Muscle of leg (tissue), 11 donors: ENCODE data around the gene HIF3A. TPM values are rescaled to one million over a fixed set of nuclear protein-coding genes. Genes with fewer than 3 reads are reported as not detected.
A peak's percentile ranks its signal among the peaks of the same experiment; 100 is the strongest.

ENCODE experiments used
- DNase-seq: peaks from one replicate; pipeline ENCODE4 v3.0.0; 2013
- H3K27ac ChIP-seq: one replicate; pipeline ENCODE4 v1.5.1; 2013; ENCODE audit warnings: mild to moderate bottlenecking, low read length, control low read depth
- H3K27me3 ChIP-seq: one replicate; pipeline ENCODE4 v1.6.1; 2013; ENCODE audit warnings: low read length; ENCODE audit not compliant: control insufficient read depth, insufficient read depth
- H3K36me3 ChIP-seq: one replicate; pipeline ENCODE4 v1.6.1; 2013; ENCODE audit warnings: low read length; ENCODE audit not compliant: control insufficient read depth, insufficient read depth
- H3K4me1 ChIP-seq: one replicate; pipeline ENCODE4 v1.6.1; 2013; ENCODE audit warnings: low read length; ENCODE audit not compliant: control insufficient read depth, insufficient read depth
- H3K4me3 ChIP-seq: one replicate; pipeline ENCODE4 v1.5.1; 2013; ENCODE audit warnings: low read length, control low read depth
- H3K9me3 ChIP-seq: replicated peaks from 2 replicates; pipeline ENCODE4 v1.6.1; 2013; ENCODE audit warnings: low read depth, low read length; ENCODE audit not compliant: control insufficient read depth
- WGBS: methylation state at CpG from one replicate; pipeline ENCODE4 v1.1.5; 2013; ENCODE audit warnings: missing lambda C conversion rate; ENCODE audit not compliant: insufficient coverage; 5-methylcytosine and 5-hydroxymethylcytosine counted together
- polyA plus RNA-seq, 8 donors: library from polyadenylated mRNA; unstranded; fragments of 120-200 nt; gene quantifications; one replicate each; pipeline versions ENCODE4 v1.2.1 to v1.2.3, GENCODE V29; 2013; ENCODE audit warnings: inconsistent platforms in 1 of 8, low replicate concordance in 1 of 8; ENCODE audit not compliant: insufficient read length in 8 of 8, insufficient read depth in 1 of 8
- total RNA-seq: library from RNA; stranded (reverse); fragments of 120-200 nt; gene quantifications from one replicate; pipeline ENCODE4 v1.2.4, GENCODE V29; 2013

The HIF3A gene
- total and polyA plus RNA-seq, 9 donors, result 93.6 to 312 (median 195) TPM

GRCh38 chr19:46388311-46389095 is 91.7 kb downstream of the HIF3A start:
- no peak for DNase-seq
- WGBS, result 92% methylated on average over 16 of the region's 25 CpGs
- Histone ChIP-seq H3K27me3 (no peaks in the 10 kb centered on the region), H3K4me3 (no peak overlapping the region), H3K36me3 (peaks cover 76% of the 10 kb centered on the region), H3K4me1 (peaks cover 19% of the 10 kb centered on the region), H3K27ac (no peak overlapping the region), H3K9me3 (peaks cover 3% of the 10 kb centered on the region)

DNA sequence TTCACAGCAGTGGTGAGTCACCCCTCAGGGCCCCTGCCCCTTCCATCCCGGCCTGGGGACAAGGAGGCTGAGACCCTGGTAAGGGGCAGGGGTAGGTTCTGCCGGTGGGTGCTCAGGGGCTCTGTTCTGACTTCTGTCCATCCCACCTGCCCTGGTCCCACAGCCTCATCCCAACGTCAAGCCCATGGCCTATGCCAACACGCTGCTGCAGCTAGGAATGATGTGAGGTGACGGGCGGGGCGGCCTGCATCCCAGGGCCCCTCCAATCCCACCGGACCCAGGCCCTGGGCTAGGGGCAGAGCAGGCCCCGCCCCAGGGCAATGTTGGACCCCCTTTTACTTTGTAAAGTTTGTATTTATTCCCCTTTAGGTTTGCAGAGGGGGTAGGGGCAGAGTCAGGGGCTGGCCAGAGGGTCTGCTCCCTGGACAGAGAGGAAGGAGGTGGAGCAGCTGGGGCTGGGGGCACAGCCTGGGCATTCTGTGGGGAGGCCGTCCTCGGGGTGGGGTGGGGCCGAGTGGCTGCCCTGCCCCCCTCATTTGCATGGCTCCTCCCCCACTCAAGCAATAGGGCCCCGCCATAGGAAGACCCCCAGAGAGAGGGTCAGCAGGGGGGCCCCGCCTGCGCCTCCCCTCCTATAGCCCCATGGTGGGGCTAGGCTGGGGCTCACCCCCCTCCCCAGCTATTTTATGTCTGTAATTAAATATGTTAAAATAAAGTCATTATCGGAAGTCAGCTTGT is 93.4 kb downstream of the HIF3A start:
- 100% methylated on average over 5 of the region's 16 CpGs for WGBS
- Histone ChIP-seq H3K9me3 (peaks cover 3% of the 10 kb centered on the region), H3K36me3 (peaks cover 66% of the 10 kb centered on the region), H3K27me3 (no peaks in the 10 kb centered on the region), H3K27ac (no peak overlapping the region), H3K4me1 (peaks cover 26% of the 10 kb centered on the region), H3K4me3 (no peak overlapping the region)
- DNase-seq, result no peak

- DNase-seq, result peak; percentile 49
- H3K36me3 ChIP-seq, result peaks cover 63% of the 10 kb centered on the region
- no peaks in the 10 kb centered on the region for H3K27me3 ChIP-seq
- no peak overlapping the region for H3K27ac ChIP-seq
- H3K4me3 ChIP-seq, result no peak overlapping the region
- H3K9me3 ChIP-seq, result peaks cover 3% of the 10 kb centered on the region
- H3K4me1 ChIP-seq, result peaks cover 28% of the 10 kb centered on the region
- 85% methylated on average over 16 of the region's 18 CpGs for WGBS
These were observed 94.0 kb downstream of the HIF3A start for GRCh38 chr19:46390866-46391265.

DNA sequence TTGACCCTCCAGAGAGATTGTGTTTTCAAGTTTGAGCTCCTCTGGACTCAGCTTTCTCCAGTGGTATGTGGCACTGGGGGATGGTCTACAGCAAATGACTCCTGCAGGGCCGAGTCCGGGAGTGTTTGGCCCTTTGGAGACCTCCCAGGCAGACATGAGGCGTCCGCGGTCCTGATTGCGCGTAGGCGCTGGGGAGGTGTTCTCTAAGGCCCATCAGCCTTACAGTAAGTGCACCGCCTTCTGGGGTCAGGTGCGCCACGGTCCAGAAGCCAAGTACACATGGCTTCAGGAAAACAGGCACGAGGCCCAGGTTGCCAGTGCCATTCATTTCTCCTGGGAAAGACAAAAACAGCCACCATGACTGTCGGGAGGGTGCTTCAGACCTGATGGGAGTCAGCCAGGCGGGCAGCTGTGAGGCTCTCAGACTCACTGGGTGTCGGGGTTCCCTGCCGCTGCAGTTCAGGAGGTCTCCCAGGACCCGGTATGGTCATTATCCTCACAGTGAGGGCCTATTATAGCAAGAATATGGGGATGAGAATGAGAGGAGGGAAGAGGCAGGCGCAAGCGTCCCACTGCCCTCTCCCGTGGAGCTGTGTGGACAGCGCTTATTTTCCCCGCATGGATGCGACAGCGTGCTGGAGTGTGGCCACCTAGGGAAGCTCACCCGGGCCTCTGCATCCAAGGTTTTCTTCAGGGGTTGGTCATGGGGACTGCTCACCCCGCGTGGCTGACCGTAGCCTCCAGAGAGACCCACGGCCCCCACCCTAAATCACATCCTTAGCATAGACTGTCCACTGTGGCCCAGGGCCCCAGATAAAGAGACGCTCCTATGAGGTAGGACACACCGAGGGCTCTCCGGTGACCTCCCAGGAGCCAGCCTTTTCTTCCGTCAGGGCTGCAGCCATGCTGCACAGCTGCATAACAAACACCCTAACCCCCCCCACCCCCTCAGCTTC is 94.7 kb downstream of the HIF3A start:
- no peak overlapping the region for H3K4me3 ChIP-seq
- no peaks in the 10 kb centered on the region for H3K27me3 ChIP-seq
- WGBS, result 79% methylated on average over 32 of the region's 33 CpGs
- H3K27ac ChIP-seq, result peak overlapping the region; percentile 69
- DNase-seq, result no peak
- peaks cover 3% of the 10 kb centered on the region for H3K9me3 ChIP-seq
- H3K36me3 ChIP-seq, result peaks cover 57% of the 10 kb centered on the region
- H3K4me1 ChIP-seq, result peaks cover 31% of the 10 kb centered on the region

GRCh38 chr19:46392252-46392801 is 95.5 kb downstream of the HIF3A start:
- H3K4me1 ChIP-seq, result peaks cover 31% of the 10 kb centered on the region
- peaks cover 3% of the 10 kb centered on the region for H3K9me3 ChIP-seq
- no peak overlapping the region for H3K4me3 ChIP-seq
- peaks cover 49% of the 10 kb centered on the region for H3K36me3 ChIP-seq
- no peaks in the 10 kb centered on the region for H3K27me3 ChIP-seq
- 22% methylated on average over 17 of the region's 21 CpGs for WGBS
- DNase-seq, result peak; percentile 75
- peak overlapping the region; percentile 69 for H3K27ac ChIP-seq

DNA sequence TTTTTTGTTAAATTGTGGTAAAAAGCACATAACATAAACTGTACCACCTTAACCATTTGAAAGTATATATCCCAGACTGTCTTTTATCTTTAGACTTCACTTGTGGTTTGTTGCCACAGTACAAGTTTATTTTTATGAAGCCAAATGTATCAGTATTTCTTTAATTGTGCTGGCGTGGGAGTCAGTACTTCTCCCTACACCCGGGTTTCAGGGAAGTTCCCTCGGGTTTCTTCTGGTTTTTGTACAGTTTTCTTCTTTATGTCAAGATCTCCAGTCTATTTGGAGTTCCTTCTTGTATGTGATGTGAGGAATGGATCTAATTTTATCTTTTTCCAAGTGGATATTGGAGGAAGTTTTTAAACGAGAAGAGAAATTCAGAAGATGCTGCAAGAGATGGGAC is 96.0 kb downstream of the HIF3A start:
- no peaks in the 10 kb centered on the region for H3K27me3 ChIP-seq
- no CpG with 5 or more reads among the region's 4 CpGs for WGBS
- no peak overlapping the region for H3K4me3 ChIP-seq
- peaks cover 44% of the 10 kb centered on the region for H3K36me3 ChIP-seq
- peak overlapping the region; percentile 69 for H3K27ac ChIP-seq
- H3K9me3 ChIP-seq, result peaks cover 3% of the 10 kb centered on the region
- peaks cover 31% of the 10 kb centered on the region for H3K4me1 ChIP-seq
- DNase-seq, result no peak

Other genes starting within 250 kb of the HIF3A start
- gene IGFL3, start 172.4 kb upstream of the HIF3A start, total RNA-seq, result not detected
- not detected for gene IGFL3, start 172.4 kb upstream of the HIF3A start, polyA plus RNA-seq
- 0.09 TPM for gene IGFL2, start 148.8 kb upstream of the HIF3A start, total RNA-seq
- gene IGFL2, start 148.8 kb upstream of the HIF3A start, polyA plus RNA-seq, result 10 to 100 TPM in 1 of 8 donors, under 1 TPM in 2, not detected in 5; 0.15 to 11.4 (median 0.51) TPM
- gene IGFL1, start 67.3 kb upstream of the HIF3A start, total RNA-seq, result not detected
- gene IGFL1, start 67.3 kb upstream of the HIF3A start, polyA plus RNA-seq, result 1 to 10 TPM in 1 of 8 donors, under 1 TPM in 1, not detected in 6; 0.43 to 1.3 TPM
- 42.6 TPM for gene PPP5C, start 50.0 kb downstream of the HIF3A start, total RNA-seq
- gene PPP5C, start 50.0 kb downstream of the HIF3A start, polyA plus RNA-seq, result 10 to 100 TPM; 58.5 to 71.7 (median 61.3) TPM
- gene CCDC8, start 116.5 kb downstream of the HIF3A start, total RNA-seq, result 73.9 TPM
- 10 to 100 TPM; 63.9 to 95.3 (median 79.0) TPM for gene CCDC8, start 116.5 kb downstream of the HIF3A start, polyA plus RNA-seq
- 0.44 TPM for gene PNMA8C, start 131.9 kb downstream of the HIF3A start, total RNA-seq
- gene PNMA8C, start 131.9 kb downstream of the HIF3A start, polyA plus RNA-seq, result under 1 TPM; 0.18 to 0.53 (median 0.33) TPM
- gene PNMA8A, start 174.5 kb downstream of the HIF3A start, total RNA-seq, result 47.4 TPM
- gene PNMA8A, start 174.5 kb downstream of the HIF3A start, polyA plus RNA-seq, result 10 to 100 TPM; 34.2 to 63.9 (median 54.5) TPM
- 3.5 TPM for gene PNMA8B, start 198.8 kb downstream of the HIF3A start, total RNA-seq
- 1 to 10 TPM; 1.8 to 4.3 (median 3.4) TPM for gene PNMA8B, start 198.8 kb downstream of the HIF3A start, polyA plus RNA-seq